NCI-H2227 treated with DMSO at 0.1 percent for 48 hours (cell line): ENCODE data around the gene FOLR2.

Source experiments
- DNase-seq: peaks from one replicate; lab custom pipeline; 2025; lab: John Stamatoyannopoulos, UW

Gene FOLR2

DNA sequence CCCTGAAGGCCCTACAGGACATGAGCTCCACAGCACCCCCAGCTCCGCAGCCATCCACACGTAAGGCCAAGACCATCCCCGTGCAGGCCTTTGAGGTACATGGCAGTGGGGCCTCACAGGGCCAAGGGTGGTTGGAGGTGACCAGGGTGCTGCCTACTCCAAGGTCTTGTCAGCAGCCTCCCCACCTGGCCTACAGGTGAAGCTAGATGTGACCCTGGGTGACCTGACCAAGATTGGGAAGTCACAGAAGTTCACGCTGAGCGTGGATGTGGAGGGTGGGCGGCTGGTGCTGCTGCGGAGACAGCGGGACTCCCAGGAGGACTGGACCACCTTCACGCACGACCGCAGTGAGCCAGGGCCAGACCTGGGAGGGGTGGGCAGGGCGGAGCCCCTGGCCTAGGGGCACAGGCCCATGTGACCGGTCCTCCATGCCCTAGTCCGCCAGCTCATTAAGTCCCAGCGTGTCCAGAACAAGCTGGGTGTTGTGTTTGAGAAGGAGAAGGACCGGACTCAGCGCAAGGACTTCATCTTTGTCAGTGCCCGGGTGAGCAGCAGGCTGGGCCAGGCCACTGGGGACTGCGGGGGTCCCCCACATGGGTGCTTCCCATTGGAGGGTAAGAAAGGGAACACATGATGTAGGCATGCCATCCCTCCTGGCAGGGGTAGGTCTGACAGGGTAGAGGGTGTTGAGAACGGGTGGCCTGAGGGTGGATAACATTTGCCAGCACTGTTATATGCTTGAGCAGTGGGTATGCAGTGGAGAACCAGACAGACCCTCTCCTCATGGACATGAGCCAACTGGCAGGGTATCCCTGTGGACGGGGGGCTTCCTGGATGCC lies 13.6 kb downstream of the FOLR2 start:
- DNase-seq, result no peak

- DNase-seq, result no peak
Observed at GRCh38 chr11:72230764-72231365, 14.3 kb downstream of the FOLR2 start.

- DNase-seq, result no peak
Observed at GRCh38 chr11:72231396-72232259, 15.0 kb downstream of the FOLR2 start.

DNA sequence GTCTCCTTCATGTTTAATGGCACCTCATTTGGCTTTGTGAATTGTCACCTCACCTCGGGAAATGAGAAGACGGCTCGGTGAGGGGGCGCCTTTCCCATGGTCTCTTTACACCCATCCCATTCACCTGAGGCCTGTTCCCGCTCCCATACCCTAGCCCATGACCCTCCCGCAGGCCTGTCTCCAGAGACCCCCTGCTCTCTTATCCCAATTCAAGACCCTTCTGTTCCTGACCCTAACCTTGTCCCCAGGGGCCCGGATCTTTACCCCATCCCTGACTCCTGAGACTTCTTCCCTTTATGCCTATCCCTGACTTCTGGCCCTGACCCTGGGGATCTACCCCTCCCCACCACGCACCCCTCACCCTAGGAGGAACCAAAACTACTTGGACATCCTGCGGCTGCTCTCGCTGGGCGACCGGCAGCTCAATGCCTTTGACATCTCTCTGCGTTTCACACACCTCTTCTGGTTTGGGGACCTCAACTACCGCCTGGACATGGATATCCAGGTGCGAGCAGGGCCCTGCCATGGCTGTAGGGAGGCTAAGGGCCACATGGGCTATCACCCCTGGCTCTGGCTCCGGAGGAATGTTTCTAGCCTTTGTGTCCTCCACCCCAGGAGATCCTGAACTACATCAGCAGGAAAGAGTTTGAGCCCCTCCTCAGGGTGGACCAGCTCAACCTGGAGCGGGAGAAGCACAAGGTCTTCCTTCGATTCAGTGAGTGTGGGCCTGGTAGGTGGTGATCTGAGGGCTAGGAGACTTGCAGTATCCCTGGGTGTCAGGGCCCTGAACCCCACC lies 15.9 kb downstream of the FOLR2 start:
- no peak for DNase-seq

DNA sequence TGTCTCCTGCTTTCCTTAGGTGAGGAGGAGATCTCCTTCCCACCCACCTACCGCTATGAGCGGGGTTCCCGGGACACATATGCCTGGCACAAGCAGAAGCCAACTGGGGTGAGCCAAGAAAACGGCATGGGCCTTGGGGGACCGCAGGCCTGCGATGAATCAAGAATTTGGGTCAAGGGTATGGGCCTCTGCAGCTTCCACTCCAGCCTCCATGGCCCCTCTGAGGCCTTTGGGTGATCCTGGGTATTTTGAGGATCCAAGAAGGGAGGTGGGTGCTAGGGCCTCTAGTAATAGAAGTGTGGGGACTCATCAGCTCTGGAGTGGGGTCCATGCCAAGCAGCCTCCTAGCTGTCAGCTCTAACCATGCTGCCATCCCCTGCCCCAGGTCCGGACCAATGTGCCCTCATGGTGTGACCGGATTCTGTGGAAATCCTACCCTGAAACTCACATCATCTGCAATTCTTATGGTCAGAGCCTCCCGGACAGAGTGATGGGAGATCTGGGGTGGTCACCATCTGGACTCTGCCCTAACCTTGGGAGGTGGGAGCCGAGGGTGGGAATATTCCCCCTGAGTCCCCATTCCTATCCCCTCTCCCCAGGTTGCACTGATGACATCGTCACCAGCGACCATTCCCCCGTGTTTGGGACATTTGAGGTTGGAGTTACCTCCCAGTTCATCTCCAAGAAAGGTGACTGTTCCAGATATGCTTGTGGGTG lies 16.6 kb downstream of the FOLR2 start:
- DNase-seq, result no peak

DNA sequence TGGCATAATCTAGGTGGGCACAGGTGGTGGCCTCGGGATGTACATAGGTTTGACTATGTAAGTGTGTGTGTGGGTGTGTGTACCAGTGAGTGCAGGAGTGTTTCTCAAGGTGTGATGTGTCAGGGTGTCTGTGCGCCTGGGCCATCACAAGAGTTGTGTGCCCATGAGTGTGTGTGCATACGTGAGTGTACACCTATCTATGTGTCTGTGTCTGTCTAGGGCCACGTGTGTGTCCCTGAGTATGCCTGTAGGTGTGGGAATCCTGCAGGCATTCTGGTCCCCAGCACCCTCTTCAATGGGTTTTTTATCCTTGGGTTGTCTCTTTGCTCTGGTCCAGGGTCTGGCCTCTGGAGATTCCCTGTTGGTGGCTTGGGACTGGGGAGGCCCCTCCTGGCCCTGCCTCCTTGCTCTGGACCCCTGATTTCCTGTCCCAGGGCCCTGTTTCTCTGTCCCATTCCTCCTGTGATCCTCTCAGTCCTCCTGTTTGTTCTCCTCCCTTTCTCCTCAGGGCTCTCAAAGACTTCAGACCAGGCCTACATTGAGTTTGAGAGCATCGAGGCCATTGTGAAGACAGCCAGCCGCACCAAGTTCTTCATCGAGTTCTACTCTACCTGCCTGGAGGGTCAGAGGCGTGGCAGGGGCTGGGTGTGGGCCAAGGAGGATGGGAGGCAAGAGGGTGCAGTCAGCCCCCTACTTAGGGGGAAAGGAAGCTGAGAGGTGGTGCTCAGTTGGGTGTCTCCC lies 17.3 kb downstream of the FOLR2 start:
- no peak for DNase-seq

DNA sequence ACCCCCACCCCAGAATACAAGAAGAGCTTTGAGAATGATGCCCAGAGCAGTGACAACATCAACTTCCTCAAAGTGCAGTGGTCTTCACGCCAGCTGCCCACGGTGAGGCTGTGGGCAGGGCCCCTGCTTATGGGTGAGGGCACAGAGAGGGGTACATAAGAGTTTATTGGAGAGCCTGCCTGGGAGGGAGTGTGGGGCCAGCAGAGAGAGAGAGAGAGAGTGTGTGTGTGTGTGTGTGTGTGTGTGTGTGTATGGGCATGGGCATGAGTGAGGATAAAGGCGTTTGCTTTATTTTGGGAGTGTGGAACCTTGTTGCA lies 17.9 kb downstream of the FOLR2 start:
- DNase-seq, result no peak

- DNase-seq, result no peak
Observed at GRCh38 chr11:72234920-72235319, 18.3 kb downstream of the FOLR2 start.

DNA sequence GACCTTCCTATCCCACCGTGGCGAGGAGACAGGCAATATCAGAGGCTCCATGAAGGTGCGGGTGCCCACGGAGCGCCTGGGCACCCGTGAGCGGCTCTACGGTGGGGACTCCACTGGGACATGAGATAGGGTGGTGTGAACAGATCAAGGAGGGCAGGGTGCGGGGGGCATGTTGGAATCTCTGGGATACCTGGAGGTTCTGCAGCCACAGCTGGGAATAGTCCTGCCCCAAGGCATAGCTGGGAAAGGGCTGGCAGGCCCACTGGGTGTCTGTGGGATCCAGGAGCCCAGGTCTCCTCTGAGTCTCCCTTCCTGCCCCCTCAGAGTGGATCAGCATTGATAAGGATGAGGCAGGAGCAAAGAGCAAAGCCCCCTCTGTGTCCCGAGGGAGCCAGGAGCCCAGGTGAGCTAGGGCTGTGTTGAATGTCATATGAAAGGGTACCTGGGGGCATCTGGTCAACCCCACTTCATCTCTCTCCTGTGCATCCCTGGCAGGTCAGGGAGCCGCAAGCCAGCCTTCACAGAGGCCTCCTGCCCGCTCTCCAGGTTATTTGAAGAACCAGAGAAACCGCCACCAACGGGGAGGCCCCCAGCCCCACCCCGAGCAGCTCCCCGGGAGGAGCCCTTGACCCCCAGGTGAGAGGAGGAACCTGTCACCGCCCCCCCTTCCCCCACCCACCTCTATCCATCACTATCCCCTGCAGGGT lies 18.9 kb downstream of the FOLR2 start:
- no peak for DNase-seq

GRCh38 chr11:72236083-72236697 lies 19.6 kb downstream of the FOLR2 start:
- no peak for DNase-seq

DNA sequence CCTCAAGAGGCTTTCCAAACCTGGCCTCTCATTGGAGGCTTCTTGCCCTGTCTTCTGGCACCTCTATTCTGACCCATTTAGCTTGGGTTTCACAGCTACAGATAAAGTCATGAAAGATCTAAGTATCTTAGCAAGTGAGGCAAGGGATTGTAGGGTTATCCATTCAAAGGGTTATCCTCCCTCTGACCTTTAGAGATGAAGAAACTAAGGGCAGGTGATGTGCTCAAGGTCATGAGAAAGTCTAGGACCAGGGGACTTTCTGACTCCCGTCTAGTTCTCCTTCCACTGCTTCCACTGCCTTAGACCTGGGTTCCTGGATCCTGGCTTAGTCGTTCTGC lies 20.1 kb downstream of the FOLR2 start:
- no peak for DNase-seq

DNA sequence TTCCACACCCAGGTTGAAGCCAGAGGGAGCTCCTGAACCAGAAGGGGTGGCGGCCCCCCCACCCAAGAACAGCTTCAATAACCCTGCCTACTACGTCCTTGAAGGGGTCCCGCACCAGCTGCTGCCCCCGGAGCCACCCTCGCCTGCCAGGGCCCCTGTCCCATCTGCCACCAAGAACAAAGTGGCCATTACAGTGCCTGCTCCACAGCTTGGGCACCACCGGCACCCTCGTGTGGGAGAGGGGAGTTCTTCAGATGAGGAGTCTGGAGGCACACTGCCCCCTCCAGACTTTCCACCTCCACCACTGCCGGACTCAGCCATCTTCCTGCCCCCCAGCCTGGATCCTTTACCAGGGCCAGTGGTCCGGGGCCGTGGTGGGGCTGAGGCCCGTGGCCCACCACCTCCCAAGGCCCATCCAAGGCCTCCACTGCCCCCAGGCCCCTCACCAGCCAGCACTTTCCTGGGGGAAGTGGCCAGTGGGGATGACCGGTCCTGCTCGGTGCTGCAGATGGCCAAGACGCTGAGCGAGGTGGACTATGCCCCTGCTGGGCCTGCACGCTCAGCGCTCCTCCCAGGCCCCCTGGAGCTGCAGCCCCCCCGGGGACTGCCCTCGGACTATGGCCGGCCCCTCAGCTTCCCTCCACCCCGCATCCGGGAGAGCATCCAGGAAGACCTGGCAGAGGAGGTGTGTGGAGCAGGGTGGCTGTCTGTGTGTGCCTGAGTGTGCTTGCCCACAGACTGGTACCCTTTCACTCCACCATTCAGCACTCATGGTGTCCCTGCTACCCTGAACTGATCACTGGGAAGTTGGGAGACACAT lies 20.7 kb downstream of the FOLR2 start:
- no peak for DNase-seq

GRCh38 chr11:72238040-72238450 lies 21.5 kb downstream of the FOLR2 start:
- DNase-seq, result no peak

DNA sequence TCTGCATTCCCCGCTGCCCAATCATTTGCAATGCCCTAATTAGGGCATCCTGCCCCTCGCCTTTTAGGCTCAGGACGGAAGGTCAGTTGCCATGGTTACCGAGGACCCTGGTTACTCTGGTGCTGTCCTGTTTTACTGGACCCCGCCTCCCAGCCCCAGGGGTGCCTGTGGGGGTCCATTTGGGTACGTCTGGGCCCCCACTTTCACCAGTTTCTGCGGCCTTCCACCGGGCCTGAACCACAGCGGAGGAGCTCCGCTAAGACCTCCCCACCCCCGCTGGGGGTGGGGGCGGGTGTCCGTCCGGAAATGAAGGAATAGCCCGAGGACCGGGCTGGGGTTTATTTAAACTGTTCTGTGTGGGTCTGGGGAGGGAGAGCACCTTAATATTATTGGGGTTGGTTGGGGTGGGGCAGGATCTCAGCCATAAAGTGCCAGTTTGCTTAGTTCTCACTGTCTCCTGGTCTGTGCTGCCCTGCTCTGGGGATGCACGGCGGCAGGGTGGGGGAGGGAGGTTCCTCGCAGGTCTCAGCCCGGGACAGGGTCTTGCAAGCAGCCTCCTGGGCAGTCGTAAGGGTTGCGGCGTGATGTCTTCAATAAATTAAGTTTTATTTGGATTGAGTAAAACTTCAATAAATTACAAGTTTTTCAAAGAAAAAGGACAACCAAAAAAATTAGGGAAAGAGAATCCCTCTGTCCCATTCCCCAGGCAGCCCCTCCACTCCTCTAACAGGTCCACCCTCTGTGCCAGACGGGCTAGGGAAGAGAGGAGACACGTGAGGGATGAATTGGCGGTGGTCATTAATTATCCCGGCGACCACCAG lies 22.1 kb downstream of the FOLR2 start:
- no peak for DNase-seq

- no peak for DNase-seq
Observed at GRCh38 chr11:72239313-72239848, 22.8 kb downstream of the FOLR2 start.

DNA sequence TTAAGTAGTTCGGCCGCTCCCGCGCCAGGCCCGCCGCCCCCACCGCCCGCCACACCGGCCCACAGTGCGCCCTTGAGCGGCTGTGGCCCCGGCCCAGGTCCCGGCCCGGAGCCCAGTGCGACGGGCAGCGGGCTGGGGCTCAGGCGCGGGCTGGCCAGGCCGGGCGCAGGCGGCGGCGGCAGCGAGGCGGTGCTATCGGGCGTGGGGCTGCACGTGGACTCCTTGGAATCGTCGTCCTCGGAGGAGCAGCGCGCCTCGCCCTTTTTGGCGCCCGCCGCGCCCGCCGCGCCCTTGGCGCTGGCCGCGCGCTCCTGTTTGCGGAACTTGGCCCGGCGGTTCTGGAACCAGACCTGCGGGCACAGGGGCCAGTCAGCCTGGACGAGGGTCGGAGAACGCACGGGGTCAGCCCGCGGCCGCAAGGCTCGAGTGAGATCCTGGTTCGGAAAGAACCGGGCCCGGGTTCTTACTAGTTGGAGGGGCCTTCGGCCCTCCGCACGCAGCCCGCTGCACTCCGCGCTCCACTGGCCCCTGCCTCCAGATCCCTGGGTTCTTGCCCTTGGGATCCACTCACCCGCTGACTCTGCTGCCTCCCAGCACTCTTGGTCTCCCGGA lies 23.4 kb downstream of the FOLR2 start:
- no peak for DNase-seq
